ENCODE results near the gene RIC1. TPM values are rescaled to one million over a fixed set of nuclear protein-coding genes. Genes with fewer than 3 reads are reported as not detected.

RIC1 gene
- total RNA-seq, 2 donors from 2014 or later: 12.2 to 18.1 TPM

DNA sequence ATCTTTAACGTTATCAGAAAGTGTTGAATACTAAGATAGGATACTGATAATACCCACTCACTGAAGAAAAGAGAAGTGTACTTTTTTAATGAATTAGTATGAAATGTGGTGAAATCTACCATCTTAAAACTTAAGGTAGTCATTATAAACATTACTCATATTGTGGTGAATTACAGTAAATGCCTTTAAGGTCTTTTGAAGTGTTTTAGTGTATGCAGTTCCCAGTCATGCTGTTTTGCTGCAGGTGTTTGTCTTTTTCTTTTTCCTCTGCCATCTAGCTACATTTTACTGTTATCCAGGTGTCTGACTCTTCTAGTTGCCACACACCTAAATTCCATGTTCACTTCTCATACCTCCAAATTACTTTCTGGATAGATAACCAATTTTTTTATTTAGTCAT is 131.4 kb downstream of the RIC1 start:
- Histone ChIP-seq H3K27ac (no peak overlapping the region), H3K36me3 (peaks cover 63% of the 10 kb centered on the region), H3K4me1 (no peaks in the 10 kb centered on the region), H3K27me3 (no peaks in the 10 kb centered on the region), H3K4me3 (no peak overlapping the region), H3K9me3 (no peaks in the 10 kb centered on the region)
- DNase-seq (ENCODE audit: low spot score): no peak
- TF ChIP-seq, protein P1, sequence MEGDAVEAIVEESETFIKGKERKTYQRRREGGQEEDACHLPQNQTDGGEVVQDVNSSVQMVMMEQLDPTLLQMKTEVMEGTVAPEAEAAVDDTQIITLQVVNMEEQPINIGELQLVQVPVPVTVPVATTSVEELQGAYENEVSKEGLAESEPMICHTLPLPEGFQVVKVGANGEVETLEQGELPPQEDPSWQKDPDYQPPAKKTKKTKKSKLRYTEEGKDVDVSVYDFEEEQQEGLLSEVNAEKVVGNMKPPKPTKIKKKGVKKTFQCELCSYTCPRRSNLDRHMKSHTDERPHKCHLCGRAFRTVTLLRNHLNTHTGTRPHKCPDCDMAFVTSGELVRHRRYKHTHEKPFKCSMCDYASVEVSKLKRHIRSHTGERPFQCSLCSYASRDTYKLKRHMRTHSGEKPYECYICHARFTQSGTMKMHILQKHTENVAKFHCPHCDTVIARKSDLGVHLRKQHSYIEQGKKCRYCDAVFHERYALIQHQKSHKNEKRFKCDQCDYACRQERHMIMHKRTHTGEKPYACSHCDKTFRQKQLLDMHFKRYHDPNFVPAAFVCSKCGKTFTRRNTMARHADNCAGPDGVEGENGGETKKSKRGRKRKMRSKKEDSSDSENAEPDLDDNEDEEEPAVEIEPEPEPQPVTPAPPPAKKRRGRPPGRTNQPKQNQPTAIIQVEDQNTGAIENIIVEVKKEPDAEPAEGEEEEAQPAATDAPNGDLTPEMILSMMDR (IDR thresholded peaks at IDR 0.05): no peak

DNA sequence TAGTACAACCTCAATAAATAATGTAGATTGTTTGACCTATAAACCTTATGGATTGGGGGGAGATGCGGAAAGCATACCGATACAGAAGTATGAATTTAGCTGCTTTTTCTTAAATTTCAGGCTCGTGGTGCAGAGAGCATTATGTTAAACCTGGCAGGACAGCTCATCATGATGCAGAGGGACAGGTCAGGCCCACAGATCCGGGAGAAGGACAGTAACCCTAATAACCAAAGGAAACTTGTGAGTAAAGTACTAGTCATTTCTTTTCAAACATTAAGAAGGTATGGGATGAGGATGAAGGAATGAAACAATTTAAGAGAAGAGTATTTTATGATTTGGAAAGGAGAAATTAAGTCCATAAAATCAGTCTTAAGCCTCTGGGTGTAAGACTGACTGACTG is 133.5 kb downstream of the RIC1 start:
- Histone ChIP-seq H3K27ac (no peak overlapping the region), H3K4me1 (no peaks in the 10 kb centered on the region), H3K4me3 (no peak overlapping the region), H3K36me3 (peaks cover 73% of the 10 kb centered on the region), H3K27me3 (no peaks in the 10 kb centered on the region), H3K9me3 (no peaks in the 10 kb centered on the region)
- TF ChIP-seq, protein P1 (IDR thresholded peaks at IDR 0.05): no peak
- no peak for DNase-seq (ENCODE audit: low spot score)

DNA sequence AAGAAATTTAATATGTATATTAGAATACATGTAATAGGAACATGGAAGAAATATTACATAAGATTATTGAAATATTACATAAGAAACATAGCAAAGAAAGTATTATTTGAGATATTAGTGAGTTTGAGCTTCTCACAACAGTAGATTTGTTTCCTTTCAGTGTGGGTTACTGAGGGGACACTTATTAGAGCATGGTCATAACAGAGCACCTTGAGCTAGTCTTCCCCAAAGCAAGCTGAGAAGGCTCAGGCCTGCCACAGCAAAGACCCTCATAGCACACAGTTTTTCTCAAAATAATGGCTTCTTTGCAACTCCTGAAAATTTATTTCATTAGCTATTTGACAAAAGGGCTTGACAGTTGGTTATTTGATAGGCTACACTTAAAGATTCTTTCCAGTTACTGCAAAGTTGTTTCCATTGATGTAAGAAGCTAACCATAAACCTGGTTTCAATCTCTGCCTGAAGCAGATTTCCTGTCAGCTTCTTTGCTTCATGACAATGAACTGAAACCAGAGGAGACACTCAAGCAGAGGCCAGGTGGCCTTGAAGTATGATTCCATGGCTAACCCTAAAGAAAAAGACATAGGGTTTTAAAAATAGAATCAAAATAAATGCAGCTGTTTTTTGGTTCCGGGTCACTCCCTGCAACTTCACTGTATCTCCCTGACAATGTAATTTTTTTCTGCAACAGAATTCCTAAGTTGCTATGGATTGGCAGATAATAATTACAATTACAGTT is 135.4 kb downstream of the RIC1 start:
- H3K36me3 ChIP-seq: peaks cover 84% of the 10 kb centered on the region
- no peaks in the 10 kb centered on the region for H3K4me1 ChIP-seq
- no peak overlapping the region for H3K4me3 ChIP-seq
- no peaks in the 10 kb centered on the region for H3K9me3 ChIP-seq
- H3K27me3 ChIP-seq: no peaks in the 10 kb centered on the region
- no peak overlapping the region for H3K27ac ChIP-seq
- no peak for DNase-seq (ENCODE audit: low spot score)
- TF ChIP-seq, protein P1 (IDR thresholded peaks at IDR 0.05): no peak

DNA sequence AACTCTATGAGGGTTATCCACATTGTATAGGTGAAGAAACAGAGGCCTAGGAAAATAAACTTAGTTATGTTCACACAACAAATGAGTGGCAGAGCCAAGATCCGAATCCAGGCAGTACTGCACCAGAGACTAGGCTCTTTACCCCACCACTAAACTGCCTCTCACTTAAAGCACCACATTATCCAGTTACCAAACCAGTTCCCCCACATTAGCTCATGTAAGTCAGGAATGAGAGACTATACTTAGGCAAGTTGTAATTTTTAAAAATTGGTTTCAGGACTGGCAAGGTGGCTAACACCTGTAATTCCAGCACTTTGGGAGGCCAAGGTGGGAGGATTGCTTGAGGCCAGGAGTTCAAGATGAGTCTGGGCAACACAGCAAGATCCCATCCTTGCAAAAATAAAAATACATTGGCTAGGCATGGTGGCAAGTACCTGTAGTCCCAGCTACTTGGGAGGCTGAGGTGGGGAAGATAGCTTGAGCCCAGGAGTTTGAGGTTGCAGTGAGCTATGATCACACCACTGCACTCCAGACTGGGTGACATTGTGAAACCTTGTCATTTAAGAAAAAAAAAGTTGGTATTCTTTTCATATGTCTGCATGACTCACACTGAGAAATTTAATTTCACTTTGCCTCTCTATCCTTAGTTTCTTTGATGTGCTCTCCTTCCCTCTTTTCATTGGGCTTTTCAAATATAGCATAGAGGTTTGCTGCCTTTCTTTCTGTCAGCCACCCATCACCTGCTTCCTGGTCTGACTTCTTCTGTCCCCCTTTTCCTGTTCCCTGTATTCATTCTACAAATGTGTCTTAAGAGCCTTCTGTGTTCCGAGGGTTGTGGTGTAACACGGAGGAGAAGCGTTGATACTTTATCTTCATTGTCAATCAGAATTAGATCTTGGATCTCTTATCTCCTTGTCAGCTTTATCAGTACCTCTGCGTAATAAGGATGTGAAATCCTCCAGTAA is 139.3 kb downstream of the RIC1 start:
- no peaks in the 10 kb centered on the region for H3K9me3 ChIP-seq
- no peak for DNase-seq (ENCODE audit: low spot score)
- no peak overlapping the region for H3K4me3 ChIP-seq
- no peak overlapping the region for H3K27ac ChIP-seq
- H3K36me3 ChIP-seq: peaks cover 79% of the 10 kb centered on the region
- TF ChIP-seq, protein P1 (IDR thresholded peaks at IDR 0.05): no peak
- no peaks in the 10 kb centered on the region for H3K4me1 ChIP-seq
- H3K27me3 ChIP-seq: no peaks in the 10 kb centered on the region

DNA sequence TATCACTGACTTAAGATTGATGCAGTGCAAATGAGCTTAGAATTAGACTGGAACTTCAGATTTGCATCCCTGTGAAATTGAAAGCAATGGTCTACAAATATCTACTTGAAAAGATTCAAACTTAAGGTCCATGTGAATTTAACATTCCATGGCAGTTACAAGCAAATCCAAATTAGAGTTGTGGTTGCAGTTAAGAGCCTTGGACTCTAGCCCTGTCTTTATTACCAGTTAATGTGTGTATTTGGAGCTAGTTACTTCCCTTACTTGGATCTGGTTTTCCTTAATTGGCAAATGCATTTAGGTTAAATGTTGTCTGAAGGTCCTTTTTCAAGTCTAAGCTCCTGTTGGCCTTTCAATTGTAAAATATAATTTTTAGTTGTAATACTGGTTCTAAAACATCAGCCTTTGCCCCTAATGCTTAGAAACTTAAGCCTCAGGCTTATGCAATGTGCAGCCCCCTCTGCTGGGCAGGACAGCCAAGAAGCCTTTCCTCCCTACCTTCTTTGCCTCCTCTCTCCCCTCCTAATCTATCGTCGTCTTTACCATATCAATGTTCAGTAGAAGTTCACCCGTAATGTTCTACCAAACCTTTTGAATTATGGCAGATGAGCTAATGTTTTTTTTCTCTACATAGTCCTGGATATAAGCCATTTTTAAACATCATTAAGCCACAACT is 144.6 kb downstream of the RIC1 start:
- Histone ChIP-seq H3K9me3 (peaks cover 0 to 1% of the 10 kb centered on the region in 2 donors), H3K4me1 (no peaks in the 10 kb centered on the region), H3K27ac (no peak overlapping the region), H3K36me3 (peaks cover 72% of the 10 kb centered on the region), H3K27me3 (no peaks in the 10 kb centered on the region), H3K4me3 (no peak overlapping the region)
- no peak for DNase-seq (ENCODE audit: low spot score)
- TF ChIP-seq, protein P1 (IDR thresholded peaks at IDR 0.05): no peak

Measured in right atrium auricular region (tissue), 2 donors.